ENCODE results near the gene PPA2.
A peak's percentile ranks its signal among the peaks of the same experiment; 100 is the strongest.
"Not testable (repeated sequence)": the region's sequence is repeated elsewhere in the genome, so short reads cannot be mapped to it uniquely, and the experiment has no call there.

PPA2 gene

DNA sequence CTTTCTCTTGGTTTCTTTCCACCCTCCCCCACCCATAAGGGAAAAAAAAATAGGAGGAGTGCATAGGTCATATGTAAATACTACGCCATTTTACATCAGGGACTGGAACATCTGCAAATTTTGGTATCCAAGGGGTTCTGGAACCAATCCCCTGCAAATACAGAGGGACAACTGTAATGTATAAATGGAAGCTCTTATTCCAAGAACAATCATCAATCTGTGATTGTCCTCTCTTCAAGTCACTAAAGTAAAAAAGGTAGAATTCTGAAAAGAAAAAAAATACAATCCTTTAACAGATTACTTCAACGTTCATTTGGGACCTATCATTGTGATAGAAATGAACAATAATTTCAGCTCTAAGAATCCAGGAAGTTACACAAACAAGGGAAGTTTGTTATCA lies 13.6 kb downstream of the PPA2 start:
- DNase-seq (ENCODE audit: low spot score): no peak

DNA sequence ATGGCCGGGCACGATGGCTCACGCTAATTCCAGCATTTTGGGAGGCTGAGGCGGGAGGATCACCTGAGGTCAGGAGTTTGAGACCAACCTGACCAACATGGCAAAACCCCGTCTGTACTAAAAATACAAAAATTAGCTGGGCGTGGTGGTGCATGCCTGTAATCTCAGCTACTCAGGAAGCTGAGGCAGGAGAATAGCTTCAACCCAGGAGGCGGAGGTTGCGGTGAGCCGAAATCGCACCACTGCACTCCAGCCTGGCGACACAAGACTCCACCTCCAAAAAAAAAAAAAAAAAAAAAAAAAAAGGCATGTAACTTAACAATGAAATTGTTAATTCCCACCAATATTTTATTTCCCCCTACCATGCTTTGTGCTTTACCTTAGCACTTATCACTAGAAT lies 15.3 kb downstream of the PPA2 start:
- not testable (repeated sequence) for DNase-seq (ENCODE audit: low spot score)

DNA sequence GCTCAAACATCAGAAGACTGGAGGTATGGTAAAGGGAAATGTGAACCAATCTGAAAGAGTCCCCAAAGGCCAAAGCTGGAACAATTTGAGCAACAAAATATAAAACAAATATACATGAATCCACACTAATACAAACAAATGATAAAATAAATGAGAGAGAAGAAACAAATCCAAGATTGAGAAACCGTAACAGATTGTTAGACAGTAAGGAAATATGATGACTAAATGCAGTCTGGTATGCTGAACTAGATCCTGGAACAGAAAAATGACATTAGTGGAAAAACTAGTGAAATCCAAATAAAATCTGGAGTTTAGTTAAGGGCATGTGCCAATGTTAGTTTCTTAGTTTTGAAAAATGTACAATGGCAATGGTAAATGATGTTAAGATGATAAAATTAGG lies 15.9 kb downstream of the PPA2 start:
- DNase-seq (ENCODE audit: low spot score): no peak

DNA sequence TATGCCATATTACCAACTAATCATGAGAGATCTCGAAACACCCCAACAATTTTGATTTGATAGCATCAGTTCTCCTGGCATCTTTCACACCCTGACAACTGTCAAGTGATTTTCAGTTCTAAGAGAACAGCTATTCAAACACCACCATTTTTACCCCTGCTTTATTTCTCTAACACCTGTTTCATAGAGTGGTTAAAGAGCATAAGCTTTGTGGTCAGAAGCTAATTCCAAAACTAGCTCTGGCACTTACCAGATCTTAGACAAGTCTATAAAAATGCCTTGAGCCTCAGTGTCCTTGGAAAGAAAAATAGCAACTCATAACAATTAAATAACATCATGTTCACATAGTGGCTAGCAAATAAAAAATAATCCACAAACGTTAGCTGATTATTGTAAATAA lies 17.9 kb downstream of the PPA2 start:
- no peak for DNase-seq (ENCODE audit: low spot score)

DNA sequence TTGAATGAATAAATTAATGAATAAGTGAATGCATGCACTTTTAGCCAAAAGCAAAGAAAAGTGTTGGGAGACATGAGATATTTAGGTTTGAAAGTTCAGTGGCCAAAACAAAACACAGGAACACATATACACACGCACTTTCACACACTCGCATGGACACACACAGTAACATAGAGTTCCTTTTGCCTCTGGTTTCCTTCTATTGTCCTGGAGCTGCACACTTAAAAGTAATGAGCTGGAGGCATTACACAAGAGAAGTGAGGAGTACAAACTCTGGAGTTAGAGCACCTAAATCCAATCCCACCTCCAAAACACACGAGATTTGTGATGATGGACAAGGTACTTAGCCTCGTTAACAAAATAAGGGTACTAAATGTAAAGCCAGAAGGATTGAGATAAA lies 18.7 kb downstream of the PPA2 start:
- DNase-seq (ENCODE audit: low spot score): no peak

DNA sequence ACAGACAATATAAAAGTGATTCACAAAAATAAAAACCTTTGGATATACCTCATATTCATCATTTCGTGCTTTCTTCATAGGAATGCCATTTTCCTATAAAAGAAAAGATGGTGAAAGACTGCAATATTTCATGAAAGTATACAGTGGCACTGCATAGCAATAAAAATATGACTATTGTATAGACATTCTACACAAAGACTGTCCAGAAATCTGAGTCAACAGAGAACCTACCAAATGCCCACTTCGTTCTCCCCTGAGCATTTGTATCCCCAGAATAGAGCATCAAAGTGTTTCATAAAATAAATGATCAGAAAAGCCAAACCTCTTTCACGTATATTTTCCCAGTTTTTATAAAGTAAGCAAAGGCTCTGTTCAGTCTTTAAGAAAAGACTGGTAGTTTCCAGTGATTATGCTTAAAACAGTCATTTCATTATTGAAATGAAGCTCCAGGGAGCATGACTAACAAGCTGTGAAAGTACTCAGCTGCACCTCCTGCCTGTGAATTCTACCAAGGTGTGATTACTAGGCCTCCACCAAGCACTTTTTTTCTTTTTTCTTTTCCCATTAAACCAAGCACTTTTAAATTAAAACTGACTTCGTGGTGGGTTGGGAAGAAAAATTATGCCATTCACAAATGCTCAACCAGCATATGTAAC lies 20.2 kb downstream of the PPA2 start:
- no peak for DNase-seq (ENCODE audit: low spot score)

DNA sequence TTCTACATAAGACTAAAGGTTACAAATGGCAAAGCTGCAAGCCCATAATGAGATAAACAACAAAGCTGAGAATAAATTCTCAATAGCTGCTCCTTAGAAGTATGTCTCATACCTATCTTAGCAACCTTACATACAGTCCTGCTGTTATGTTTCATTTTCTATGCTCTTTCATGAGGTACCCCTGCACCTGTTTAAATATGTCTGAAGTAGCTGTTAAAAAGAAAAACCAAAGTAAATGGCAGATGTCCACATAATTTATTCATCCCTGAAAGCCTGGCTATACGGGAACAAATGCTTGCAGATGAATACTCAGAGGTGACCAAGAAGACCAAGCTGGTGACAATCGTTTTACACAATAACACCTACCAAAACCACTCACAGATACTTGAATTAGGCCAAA lies 22.5 kb downstream of the PPA2 start:
- no peak for DNase-seq (ENCODE audit: low spot score)

DNA sequence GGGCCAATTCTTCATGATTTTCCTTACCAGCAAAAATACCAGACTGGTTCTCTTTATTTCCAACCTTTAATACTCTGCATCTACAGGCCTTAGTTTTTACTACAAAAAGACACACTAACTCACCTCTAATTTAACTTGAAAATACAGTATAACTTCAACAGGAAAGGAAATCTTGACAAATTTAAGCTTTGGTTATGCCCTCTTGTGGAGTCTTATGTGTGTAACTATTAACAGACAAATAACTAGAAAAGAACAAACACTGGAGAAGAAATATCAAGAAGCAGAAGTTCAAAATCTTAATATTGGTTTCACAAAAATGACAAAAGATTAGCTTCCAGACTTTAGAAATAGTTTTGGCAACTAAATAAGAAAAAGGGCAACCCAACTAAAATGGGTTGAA lies 33.0 kb downstream of the PPA2 start:
- DNase-seq (ENCODE audit: low spot score): no peak

DNA sequence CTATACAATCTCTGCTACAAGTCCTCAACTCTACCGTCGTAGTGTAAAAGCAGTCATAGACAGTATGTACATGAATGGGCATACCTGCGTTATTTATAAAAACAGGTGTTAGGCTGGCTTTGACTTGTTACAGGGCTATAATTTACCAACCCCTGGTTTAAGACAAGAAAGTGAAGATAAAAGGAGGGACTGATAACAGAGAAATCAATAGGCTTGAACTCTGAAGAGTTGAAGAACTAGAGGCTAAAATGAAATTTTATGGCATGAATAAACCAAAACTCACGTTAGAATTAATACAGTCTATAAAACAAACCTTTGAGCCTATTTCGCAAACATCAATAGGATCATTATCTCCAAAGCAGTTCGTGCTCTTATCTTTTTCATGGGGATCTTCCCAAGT lies 36.2 kb downstream of the PPA2 start:
- DNase-seq (ENCODE audit: low spot score): no peak

DNA sequence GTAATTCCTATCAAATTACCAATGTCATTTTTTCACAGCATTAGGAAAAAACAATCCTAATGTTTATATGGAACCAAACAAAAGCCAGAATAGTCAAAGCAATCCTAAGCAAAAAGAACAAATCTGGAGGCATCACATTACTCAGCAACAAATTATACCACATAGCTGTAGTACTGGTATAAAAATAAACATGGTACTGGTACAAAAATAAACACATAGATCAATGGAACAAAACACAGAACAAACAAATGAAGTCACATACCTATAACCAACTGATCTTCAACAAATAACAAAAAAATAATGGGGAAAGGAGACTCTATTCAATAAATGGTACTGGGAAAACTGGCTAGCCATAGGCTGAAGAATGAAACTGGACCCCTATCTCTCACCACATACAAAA lies 37.4 kb downstream of the PPA2 start:
- DNase-seq (ENCODE audit: low spot score): no peak

DNA sequence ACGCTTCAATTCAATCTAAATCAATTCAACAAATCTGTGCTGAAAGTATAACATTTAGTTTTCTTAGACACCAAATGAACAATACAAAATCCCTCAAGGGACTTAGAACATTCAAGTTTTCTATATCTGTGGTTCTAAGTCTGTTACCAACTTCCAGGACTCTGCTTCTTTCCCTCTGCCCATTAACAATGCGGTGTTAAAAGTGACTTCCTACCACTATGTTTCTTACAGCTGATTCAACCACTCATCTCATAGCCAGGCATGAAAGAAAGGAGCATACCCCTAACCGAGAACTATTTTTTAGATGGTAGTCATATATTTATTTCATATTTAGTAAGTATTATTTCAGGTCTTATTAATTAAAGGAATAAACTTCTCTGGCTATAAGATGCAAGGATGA lies 38.9 kb downstream of the PPA2 start:
- no peak for DNase-seq (ENCODE audit: low spot score)

DNA sequence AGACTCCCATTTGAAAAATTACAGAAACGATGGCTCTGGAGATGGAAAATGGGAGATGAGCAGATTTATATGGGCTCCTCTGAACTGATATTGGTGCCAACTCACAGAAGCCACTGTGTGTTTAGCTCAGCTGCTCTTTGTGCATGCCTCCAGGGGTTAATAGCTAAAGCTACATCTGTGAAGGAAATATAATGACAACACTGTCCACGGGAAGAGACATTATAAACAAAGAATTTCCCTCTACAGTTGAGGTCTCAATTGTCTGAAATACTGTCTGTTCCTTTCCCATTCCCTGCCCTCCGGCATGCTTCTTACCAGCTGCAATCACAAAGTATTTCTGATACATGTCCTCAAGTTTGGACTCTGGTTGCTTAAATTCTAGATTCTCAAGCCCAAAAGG lies 40.4 kb downstream of the PPA2 start:
- DNase-seq (ENCODE audit: low spot score): no peak

DNA sequence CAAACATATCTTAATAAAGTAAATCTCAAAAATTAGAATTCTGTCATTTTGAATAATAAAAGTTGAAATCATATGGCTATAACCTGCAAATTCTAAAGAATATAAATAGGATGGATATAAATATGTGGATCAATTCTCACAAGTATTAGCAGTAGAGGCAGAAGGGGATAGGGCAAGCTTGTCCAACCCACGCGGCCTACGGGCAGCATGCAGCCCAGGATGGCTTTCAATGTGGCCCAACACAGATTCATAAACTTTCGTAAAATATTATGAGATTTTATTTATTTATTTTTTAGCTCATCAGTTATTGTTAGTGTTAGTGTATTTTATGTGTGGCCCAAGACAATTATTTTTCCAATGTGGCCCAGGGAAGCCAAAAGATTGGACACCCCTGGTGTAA lies 41.4 kb downstream of the PPA2 start:
- DNase-seq (ENCODE audit: low spot score): no peak

DNA sequence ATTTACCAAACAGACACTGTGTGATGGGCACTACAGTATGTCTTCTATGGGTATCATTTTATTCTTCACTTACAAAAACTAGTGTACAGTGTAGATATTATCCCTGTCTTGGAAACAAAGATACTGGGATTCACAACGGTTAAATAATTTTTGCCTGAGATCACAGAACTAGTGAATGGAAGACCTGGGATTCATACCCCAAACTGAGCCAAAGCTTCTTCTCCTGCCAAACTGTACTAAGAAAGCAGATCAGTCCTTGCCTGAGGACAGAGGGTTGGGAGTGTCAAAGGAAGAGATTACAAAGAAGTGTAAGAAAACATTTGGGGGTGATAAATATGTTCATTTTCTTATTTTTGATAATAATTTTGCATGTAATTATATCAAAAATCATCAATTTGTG lies 43.1 kb downstream of the PPA2 start:
- DNase-seq (ENCODE audit: low spot score): no peak

DNA sequence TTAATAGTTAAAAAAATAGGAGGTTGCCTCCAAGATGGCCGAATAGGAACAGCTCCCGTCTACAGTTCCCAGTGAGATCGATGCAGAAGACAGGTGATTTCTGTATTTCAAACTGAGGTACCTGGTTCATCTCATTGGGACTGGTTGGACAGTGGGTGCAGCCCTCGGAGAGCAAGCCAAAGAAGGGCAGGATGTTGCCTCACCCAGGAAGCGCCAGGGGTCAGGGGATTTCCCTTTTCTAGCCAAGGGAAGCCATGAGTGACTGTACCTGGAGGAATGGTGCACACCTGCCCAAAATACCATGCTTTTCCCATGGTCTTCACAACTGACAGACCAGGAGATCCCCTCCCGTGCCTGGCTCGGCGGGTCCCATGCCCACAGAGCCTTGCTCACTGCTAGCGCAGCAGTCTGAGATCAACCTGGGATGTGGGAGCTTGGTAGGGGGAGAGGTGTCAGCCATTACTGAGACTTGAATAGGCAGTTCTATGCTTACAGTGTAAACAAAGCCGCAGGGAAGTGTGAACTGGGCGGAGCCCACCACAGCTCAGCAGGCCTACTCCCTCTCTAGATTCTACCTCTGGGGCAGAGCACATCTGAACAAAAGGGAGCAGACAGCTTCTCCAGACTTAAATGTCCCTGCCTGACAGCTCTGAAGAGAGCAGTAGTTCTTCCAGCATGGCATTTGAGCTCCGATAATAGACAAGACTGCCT lies 47.5 kb downstream of the PPA2 start:
- DNase-seq (ENCODE audit: low spot score): no peak

DNA sequence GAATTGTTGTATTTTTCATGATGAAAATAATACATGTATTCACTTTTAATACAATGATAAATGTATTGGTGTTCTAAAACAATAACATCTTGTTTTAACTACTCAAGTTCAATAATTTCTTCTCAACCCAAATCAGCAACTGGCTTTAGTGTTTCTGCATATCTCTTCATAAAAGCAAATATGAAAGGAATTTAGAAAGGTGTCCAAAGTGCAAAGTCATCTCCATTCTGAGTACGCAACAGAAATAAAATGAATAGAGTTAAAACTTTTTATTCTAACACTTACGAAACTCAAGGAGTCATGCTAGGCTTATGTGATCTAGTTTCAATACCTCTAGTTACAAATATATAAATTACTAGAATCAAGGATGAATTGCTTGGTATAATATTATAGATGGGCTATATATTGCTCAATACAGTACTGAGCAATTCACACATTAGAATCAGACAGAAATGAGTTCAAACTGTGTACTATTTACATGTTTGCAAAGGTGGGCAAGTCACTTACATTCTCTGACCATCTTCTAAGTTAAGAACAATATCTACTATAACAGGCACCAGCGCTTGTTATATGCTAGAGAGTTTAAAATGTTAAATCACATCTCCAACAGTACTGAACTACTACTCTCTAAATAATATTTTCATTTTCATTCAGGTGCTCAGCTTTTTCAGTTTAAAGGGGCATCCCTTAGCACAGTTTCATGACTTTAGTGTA lies 51.5 kb downstream of the PPA2 start:
- no peak for DNase-seq (ENCODE audit: low spot score)

DNA sequence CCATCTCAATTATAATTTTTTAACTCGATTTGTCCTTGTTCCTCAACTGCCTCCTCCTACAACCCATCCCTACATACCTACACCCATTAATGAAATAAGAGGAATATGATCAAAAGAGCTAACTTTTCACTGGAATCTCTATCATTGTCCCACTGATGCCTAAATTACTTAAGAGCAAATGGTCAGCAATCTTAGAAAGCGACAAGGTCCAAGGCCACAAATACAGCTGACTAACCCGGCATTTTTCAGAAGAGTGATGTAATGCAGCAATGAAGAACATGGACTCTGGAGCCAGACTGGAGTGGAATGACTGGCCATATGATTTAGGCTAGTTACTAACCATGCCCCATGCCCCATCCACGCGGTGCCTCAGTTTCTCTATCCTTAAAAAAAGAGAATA lies 56.2 kb downstream of the PPA2 start:
- peak; percentile 21 for DNase-seq (ENCODE audit: low spot score)

DNA sequence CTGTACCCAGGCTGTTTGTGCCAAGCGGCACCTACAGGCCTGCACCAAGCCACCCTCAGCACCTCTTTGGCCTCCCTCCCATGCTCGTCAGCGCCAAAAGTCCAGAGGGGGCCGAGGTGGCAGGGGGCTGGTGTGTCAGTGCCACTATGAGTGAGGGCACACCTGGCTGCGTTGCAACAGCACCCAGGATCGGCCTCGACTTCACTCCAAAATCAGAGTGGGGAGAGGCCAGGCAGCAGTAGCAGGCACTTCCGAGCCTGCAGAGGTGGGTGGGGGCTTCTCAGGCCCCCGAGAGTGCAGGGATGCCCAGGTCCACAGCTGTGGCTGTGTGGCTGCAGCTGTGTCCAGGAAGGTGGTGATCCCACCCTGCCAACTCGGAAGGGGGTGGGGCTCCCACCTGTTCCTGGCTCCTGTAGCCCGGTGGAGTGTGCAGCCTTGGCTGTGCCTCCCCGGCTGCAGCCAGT lies 58.5 kb downstream of the PPA2 start:
- DNase-seq (ENCODE audit: low spot score): no peak

DNA sequence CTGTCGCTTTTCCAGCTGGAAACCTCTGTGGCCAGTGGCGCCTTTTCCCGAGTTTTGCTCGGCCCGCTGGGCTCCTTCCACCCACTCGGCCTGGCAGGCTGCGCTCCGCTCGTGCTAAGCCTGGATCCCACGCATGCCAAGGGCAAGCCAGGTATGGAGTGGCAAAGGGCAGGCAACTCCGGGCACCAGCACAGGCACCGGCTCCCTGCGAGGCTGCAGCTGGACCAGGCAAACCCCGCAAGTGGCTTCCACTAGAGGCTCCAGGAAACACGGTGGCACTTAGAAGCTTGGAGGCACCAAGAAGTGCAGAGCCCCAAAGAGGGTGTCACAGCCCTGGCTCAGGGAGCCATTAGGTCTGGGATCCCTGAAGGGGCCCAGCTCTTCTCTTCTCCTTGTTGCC lies 59.5 kb downstream of the PPA2 start:
- no peak for DNase-seq (ENCODE audit: low spot score)

DNA sequence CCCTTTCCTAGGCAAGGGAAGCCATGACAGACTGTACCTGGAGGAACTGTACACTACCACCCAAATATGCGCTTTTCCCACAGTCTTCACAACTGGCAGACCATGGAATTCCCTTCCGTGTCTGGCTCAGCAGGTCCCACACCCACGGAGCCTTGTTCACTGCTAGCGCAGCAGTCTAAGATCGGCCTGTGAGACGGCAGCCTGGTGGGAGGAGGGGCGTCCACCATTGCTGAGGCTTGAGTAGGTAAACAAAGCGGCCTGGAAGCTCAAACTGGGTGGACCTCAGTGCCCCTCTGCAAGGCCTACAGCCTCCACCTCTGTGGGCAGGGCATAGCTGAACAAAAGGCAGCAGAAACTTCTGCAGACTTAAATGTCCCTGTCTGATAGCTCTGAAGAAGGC lies 64.7 kb downstream of the PPA2 start:
- DNase-seq (ENCODE audit: low spot score): not testable (repeated sequence)

DNA sequence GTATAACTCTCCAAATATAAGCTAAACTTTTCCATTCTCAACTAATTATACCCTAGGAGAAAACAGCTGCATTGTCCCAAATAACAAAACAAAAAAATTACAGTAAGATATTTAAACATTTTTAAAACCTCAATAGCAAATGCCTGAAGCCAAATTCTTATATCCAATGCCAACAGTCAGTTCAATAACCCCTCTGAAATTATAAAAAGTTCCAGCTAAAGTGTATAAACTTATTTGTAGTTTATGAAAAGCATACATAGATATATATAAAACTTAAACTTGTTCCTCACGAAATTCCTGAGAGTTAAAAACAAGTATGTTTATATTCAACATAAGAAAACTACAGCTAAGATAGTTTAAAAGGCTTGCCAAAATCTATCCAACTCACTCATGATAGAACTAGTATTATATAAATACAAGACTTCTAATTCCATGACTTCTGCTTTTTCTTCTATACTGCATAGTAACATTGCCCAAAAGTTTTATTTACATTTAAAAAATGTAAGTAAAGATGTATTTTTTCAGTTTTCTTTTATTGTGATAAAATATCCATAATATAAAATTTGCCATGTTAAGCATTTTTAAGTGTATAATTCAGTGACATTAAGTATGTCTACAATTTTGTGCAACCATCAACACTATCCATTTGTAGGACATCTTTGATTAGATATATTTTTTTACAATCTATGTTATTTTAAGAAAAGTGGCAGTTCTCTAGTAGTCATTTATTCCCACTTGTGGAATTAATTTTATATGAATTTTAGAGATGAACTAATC lies 72.8 kb downstream of the PPA2 start:
- DNase-seq (ENCODE audit: low spot score): no peak

DNA sequence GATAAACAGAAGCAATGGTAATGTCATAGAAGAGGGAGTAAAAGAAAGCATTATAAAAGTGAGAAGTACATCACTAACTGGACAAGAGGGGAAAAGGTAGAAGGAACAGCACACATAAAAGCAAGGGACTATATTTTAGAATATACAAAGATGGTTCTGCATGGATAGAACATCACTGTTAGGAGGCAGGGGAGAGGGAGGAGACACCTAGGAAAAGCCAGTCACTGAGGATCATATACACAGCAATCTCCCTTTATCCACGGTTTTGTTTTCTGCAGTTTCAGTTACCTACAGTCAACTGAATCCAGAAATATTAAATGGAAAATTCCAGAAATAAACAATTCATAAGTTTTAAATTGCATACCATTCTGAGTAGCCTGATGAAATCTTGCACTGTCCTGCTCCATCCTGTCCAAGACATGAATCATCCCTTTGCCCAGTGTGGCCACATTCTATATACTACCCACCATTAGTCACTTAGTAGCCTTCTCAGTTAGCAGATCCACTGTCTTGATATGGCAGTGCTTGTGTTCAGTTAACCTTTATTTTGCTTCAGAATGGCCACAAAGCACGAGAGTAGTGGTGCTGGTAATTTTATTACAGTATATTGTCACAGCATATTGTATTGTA lies 74.2 kb downstream of the PPA2 start:
- no peak for DNase-seq (ENCODE audit: low spot score)

All from SK-N-DZ (cell line).